ENCODE results near the gene CLEC18B.
A peak's percentile ranks its signal among the peaks of the same experiment; 100 is the strongest.
"Not testable (repeated sequence)": the region's sequence is repeated elsewhere in the genome, so short reads cannot be mapped to it uniquely, and the experiment has no call there.

The CLEC18B gene

DNA sequence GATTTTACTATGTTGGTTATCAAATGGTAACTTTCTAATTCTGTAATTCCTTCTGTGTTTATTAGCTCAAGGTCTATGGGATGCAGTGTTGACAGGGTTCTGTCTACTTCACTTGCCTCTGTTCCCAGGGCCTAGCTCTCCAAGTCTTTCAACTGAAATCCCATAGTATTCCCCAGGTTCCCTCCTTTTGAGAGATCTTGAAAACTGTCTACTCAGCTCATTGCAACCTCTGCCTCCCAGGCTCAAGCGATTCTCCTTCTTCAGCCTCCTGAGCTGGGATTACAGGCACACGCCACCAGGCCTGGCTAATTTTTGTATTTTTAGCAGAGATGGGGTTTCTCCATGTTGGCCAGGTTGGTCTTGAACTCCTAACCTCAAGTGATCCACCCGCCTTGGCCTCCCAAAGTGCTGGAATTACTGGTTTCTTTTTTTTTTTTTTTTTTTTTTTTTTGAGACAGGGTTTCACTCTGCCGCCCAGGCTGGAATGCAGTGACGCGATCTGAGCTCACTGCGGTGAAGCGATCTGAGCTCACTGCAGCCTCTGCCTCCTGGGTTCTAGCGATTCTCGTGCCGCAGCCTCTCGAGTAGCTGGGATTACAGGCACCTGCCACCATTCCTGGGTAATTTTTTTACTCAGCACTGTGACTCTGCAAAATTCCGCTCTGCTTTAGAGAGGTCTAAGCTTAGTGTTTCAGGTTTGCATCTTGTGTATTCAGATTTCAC lies 22.5 kb upstream of the CLEC18B start:
- DNase-seq, result not testable (repeated sequence)

DNA sequence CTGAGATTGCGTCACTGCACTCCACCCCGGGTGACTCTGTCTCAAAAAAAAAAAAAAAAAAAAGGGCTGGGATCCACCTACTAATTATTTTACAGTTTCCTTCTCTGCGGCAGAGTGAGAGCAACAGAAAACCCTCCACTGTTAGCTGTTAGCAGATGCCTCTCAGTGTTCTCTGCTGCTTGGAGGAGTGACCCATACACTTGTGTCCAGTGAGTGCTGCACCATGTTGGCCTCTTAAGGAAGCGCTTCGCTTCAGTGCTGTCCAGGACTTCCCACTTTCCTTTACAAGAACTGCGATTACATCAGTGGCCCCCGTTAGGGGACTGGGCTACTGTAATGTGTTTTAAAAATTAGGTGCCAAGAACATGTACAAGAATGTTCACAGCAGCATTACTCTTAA lies 18.4 kb upstream of the CLEC18B start:
- no peak for DNase-seq

DNA sequence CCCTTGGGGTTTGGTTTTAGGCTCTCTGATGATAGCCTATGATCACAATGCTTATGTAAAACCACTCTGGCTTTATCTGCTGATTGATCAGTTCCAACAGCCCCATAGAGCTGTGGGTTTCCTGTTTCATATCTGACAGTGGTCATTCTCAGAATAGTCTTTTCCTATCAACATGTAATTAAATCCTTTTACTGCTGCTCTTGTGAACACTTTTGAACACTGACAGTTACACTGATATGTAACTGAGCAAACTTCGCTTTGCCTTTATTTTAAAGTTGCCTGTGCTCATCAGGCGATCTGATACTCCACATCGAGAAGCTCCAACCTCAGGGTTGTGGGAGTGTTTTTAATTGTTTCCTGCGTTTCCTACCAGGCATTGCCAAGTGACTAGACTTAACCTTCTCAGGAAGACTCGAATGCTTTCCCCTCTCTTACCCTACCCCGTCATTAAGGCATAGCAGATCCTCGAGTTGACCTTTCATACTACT lies 17.3 kb upstream of the CLEC18B start:
- DNase-seq, result no peak

DNA sequence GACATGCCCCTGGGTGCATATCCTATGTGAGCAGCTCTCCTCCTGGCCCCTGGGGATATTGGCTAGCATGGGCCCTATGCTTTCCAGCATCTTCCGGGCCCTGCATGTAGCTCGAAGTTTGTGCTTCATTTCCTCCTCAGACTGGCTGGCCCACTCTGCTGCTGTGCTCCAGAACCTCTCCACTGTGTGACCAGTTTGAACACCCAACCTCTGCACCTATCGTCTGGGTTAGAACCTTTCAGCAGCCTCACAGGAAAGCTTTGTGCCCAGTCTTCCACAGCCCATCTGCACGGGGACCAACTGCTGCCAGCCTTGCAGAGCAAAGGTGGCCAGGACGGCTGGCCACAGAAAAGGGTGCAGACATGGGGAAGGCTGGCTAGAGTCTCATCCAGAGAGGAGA lies 10.2 kb upstream of the CLEC18B start:
- DNase-seq, result no peak

DNA sequence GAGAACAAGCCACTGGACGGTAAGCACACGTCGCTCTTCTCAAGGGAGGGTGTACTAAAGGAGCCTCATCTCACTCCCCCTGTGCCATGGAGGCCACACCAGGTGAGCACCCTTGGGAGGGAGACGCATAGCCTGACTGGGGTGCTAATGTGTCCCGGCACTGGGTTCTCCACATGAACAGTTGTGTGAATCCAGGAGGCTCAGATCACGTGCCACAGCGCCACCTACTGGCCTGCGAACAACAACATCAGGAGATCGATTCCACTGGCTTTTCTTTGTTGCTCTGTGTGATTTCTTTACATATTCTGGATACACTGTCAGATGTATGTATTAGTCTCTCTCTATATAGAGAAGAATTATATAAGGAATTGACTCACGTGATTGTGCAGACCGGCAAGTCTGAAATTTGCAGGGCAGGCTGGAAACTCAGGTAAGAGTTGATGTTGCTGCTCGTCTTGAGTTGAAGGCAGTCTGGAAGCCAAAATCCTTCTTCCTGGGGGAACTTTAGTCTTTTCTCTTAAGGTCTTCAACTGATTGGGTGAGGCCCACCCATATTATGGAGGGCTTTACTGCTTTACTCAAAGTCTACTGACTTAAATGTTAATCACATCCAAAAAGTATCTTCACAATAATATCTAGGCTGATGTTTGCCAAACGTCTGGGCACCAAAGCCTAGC lies 8.9 kb upstream of the CLEC18B start:
- DNase-seq, result peak; percentile 40

DNA sequence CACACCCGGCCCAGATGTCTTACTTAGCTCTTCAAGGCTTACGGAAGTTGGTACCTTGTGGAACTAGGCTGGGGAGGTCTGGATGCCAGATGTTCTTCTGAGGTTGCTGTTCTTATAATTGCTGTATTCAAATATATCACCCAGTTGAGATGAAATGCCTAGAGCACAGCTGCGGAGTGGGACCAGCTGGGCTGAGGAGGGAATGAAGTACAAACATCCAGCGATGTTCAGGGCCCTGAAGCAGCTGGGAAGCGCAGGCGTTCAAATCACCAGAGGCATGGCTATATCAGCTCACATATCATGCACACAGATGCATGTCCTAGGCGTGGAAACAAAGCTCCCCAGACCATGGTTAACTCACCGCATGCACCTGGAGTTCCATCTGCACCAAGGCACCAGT lies 7.2 kb upstream of the CLEC18B start:
- DNase-seq, result not testable (repeated sequence)

DNA sequence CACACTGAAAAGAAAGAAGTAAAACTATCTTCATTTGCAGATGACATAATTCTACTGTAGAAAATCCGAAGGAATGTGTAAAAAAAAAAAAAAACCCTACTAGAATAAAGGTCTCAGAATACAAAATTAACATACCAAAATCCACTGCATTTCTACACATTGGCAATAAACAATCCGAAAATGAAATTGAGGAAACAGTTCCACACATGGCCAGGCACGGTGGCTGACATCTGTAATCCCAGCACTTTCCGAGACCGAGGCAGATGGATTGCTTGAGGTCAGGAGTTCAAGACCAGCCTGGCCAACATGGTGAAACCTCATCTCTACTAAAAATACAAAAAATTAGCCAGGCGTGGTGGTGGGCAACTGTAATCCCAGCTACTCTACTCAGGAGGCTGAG lies 4.5 kb upstream of the CLEC18B start:
- DNase-seq, result not testable (repeated sequence)

DNA sequence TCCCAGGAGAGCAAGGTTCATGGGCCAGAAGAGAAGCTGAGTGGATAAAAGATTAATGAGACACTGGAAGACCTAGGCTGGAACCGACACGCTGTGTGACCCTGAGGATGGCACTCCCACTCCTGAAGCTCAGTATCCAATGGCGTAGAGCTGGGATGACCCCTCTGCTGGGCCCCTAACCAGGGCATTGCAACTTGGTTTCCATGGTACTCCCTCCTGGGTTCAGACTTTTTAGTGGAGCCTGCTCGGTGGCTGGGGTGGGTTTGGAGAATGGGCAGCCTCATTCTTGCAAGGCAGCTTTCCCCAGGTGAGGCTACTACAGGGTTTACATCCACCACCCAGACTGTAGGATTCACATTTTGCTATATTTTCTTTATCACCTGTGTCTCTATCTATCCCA lies 2.4 kb upstream of the CLEC18B start:
- DNase-seq, result not testable (repeated sequence)

DNA sequence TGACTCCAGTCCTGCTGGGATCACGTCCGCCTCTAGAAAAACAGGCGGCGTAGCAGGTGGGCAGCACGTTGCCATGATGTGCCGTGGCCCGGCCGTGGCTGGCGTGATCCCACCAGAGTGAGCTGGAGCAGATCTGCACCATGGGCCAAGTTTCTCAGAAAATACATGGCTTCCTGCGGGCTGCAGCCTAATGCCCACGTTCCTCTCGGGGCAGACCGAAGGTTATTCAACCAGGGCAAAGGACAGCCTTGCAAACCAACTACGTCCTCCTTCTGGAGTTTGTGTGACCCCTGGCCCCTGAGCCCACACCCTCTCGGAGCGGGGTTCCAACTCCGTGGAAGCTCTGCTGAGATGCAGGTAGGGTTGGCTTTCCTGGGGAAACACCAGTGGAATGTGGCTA lies 808 bp upstream of the CLEC18B start:
- not testable (repeated sequence) for DNase-seq

DNA sequence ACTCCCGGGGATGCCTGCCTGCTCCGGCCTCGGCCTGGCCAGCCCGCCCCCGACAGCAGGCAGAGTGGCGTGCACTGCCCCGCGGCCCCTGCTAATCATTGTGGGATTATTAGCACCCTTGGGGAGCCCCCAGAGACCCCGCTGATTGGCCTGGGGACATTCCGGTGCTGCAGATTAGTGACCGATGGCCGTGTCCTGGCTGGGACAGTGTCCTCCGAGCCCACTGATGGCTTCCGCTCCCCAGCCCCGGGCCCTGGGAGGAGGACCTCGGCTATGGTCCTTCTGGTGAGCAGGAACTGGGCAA lies 156 bp upstream of the CLEC18B start:
- not testable (repeated sequence) for DNase-seq

DNA sequence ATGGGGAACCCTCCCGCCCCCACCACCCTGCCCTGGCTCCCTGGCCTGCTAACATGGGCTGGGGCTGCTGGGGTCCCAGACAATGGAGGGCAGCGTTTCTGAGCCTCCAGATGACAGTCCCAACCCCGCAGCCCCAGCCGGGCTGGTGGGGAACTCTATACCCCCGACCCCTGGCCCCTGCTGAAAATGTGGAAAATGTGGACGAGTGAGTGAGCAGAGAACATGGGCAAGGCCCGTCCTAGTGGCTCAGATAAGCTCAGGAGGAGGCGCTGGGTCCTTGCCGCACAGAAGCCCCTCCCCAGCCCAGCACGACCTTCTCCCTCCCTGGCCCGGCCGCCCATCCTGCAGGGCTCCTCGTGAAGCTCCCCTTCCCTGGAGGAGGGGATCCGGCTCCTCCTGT lies 1.5 kb downstream of the CLEC18B start:
- not testable (repeated sequence) for DNase-seq

DNA sequence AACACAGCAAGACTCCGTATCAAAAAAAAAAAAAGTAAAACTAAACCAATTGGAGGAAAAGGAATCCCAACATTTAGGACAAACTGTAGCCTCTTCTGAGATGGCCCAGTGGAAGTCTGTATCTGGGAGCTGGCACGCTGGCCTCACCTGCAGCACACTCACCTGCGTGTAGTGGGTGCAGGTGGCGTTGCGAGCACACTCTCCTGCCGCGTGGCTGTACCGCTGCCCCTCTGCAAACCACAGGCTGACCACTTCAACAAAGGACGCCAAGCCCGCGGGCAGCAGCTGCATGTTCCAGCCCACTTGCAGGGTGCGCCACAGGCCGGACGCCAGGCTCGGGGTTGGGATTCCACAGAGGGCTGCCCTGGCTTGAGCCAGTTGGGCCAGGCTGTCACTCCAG lies 3.4 kb downstream of the CLEC18B start:
- not testable (repeated sequence) for DNase-seq

DNA sequence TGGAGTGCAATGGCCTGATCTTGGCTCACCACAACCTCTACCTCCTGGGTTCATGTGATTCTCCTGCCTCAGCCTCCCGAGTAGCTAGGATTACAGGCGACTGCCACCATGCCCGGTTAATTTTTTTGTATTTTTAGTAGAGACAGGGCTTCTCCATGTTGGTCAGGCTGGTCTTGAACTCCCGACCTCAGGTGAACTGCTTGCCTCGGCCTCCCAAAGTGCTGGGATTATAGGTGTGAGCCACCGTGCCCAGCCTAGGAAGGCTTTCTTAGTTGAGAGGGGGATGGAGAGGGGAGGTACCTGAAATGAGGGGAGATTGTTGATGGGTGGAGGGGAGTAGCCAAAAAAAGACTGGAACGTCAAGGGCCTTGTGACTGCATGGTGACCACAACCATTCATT lies 7.4 kb downstream of the CLEC18B start:
- DNase-seq, result not testable (repeated sequence)

DNA sequence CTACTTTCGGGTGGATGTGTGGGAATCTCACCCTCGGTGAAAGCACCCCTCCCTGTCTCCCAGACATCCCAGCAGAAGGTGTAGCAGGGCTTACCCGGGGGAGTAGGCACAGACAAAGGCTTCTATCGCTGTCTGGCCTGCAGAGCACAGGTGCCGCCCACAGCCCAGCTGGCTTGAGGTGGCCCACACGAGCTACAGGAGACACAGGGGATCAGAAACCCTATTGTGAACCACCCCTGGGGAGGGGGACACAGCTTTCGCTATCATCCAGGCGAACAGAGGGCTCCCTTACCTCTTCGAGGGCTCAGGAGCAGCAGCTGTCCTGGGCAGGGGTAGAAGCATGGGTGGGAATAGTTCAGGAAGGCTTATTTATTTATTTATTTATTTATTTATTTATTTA lies 7.8 kb downstream of the CLEC18B start:
- not testable (repeated sequence) for DNase-seq

DNA sequence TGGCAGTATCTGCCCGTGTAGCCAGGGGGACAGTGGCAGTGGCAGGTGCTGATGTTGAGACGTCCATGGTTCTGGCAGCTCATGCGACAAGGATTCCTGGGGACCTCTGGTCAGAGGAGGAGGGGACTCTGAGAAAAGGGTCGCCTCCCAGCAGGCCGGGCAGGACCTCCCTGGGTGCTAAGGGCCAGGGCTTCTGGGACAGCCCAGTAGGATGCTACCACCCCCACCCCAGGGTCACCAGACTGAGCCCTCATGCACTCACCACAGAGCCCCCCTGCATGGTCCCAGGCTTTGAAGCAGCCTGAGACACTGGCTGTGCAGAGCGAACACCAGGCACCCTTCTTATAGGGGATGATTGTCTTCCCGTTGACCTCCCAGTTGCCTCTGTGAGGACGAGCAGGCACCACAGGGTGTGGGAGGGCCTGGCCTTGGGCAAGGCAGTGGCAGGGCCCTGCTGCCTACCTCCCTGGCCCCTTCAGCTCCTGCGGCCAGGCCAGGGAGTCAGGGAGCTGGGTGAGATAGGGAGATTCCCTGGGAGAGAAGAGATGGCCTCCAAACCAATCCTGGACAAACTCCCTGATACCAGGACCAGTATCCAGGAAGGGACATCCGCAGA lies 8.4 kb downstream of the CLEC18B start:
- not testable (repeated sequence) for DNase-seq

DNA sequence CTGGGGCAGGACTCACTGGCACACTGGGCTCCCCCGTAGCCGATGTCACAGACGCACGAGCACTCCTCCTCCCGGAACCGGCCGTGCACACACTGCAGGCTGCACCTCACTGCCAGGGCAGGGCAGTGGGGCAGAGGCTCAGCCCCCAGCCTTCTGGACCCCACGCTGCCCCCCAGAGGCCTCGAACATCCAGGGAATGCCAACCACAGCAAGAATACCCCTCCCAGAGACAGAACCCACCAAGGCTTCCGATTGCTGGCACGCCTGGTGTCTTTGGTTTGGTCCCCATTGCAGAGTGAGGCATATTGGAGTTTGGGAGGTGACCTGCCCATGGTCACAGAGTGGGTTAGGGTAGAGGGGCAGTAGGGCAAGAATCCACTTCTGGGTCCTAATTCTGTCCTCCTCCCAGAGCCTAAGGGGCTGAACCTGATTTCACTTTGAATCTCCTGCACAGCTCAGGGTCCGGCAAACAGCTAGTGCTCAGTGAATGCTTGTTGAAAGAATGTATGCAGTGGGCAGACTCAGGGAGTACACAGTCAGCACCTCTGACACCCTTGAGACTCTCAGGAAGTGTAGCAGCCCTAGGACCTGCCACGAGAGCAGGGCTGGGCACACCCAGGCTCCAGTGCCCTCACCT lies 9.0 kb downstream of the CLEC18B start:
- not testable (repeated sequence) for DNase-seq

DNA sequence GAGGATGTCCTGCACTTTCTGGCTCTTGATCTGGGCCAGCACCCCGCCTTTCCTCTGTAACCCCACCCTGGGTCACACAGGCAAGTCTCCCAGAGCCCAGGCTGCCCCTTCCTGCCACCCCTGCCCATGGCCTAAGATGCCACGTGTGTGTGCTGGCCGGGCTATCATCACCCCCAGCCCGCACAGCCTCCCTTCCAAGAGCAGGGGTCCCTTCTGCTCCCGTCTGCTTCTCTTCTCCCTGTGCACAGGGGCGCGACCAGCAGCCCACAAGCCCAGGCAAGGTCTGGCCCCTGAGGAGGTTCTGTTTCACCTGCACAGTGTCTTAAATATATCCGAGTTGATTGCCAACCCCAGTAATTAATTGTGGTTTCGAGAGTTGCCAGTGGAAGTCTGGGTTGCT lies 10.3 kb downstream of the CLEC18B start:
- DNase-seq, result not testable (repeated sequence)

DNA sequence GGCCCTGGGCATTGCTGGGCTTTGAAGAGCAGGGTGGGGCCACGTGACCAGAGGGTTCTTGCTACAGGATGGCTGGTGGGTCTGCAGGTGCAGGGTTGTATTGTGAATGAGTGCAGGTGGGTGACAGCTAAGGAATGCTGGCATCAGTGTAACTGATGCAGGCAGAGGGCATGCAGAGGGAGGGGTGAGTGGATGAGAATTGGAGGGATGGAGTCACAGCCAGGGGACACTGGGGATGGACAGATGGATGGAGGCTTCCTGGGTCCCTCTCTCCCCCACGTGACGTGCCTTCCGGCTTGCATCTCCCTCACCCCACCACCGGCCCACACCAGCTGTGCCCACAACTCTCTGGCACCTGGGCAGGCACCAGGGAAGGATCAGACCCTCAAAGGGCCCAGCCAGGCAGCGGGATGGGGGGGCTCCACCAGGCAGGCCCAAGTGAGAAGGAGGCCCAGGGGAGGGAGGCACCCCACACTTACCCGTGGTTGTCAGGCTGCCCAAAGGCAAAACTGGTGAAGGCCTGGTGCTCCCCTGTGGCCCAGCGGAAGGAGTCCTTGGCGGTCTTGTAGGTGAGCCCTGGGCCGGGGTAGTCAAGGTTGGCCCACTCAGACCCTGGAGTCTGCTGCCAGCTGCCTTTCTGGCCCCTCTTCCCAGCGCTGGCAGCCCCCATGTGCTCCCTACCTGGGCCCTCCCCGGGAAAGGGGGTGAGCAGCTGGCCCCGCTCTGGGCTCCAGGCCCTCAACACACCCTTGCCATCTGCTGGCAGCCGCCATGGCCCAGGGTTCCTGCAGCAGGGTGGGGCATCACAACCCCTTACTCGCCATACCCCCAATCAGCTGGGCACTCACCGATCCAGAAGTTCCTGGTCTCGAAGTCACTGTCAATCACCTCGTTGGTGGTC lies 11.0 kb downstream of the CLEC18B start:
- DNase-seq, result not testable (repeated sequence)

DNA sequence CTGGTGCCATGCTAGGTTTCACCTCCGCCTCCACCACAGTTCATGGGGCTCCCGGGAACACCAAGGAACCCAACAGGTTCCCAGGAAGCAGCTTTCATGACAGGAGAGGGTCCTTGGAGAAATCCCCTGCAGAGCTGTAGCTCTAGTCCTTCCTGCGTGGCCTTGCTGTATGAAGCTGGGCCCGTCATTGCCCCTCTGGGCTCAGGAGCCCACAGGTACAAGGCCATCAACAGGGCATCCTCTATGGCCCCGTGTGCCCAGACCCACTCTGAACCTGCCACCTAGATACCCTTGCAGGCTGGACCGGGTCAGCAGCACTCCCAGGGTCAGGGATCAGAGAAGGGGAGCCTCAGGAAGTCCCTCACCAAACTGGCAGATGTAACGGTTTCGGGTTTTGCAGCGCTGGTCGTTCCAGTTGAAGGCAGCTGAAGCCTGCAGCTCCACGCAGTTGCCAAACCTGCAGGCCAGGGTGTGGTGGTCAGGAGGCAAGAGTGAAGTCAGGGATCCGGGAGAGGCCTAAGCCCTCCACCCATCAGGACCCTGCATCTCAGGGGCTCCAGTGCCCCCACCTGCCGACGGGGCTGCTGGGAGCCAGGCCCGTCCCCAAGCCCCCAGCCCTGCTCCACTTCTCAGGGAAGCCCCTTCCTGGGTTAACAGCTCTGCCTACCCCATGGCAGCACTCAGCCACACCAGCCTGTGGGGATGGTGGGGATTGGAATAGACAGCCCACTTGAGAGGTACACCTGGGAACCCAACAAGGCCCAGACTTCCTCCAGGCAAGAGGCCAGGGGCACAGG lies 11.9 kb downstream of the CLEC18B start:
- DNase-seq, result not testable (repeated sequence)

DNA sequence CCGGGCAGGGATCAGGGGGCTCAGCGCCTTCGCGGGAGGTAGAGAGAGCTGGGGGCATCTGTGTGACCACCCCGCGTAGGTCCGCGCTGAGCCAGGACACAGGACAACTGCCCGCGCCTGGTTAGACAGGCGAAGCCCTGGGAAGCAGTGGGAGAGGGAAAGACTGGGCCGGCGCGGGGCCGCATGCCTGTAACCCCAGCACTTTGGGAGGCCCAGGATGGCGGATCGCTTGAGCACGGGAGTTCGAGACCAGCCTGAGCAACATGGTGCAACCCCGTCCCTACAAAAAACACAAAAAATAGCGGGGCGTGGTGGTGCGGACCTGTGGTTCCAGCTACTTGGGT lies 13.9 kb downstream of the CLEC18B start:
- DNase-seq, result not testable (repeated sequence)

DNA sequence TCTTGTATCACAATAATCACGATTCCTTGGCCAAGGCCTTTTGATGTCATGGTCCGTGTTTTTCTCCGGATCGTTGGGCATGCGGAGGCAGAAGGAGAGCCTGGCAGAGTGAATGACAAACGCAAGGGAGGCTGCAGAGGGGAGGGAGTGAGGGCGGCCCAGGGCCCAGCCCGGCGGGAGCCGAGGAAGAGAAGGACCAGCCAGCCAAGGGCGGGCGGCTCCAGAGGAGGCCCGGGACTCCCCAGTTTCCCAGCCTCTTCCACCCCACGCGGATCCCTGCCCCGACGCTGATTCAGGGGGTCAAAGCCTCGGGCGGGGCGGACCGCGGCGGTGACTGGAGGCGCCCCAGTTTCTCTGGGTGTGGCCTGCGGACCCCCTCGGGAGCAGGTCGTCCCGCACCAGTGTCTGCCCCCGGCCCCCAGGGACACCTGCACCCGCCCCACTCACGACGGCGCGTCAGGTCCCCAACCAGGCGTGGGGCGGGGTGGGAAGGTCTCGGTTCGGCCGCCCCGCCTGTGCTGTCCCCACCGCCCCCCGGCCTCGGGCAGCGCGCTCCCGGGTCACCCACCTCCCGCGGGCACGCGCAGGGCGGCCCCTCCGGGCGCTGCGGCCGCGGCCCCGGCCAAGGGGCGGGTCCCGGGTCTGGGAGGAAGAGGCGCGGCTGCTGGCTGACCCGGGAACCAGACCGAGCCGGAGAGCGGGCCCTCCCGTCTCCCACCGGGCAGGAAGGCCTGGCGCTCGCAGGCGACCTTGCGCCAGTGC lies 14.5 kb downstream of the CLEC18B start:
- not testable (repeated sequence) for DNase-seq
